Nephron progenitor cell (in vitro differentiated cells): Measurements from ENCODE around the gene SBNO2.

Source experiments
- DNase-seq: peaks from one replicate; pipeline ENCODE4 v3.0.0; 2021
- H3K27ac Mint-ChIP-seq: 2 replicates; pipeline ENCODE4 v1.8.0; 2021; ENCODE audit warnings: mild to moderate bottlenecking, moderate library complexity, mixed read lengths
- H3K27me3 Mint-ChIP-seq: 2 replicates; pipeline ENCODE4 v1.8.0; 2021; ENCODE audit warnings: mild to moderate bottlenecking, low read depth, mixed read lengths; ENCODE audit not compliant: poor library complexity
- H3K36me3 Mint-ChIP-seq: 2 replicates; pipeline ENCODE4 v1.8.0; 2021; ENCODE audit warnings: low read depth, mixed read lengths
- H3K4me1 Mint-ChIP-seq: 2 replicates; pipeline ENCODE4 v1.8.0; 2021; ENCODE audit warnings: mixed read lengths
- H3K4me3 Mint-ChIP-seq: 2 replicates; pipeline ENCODE4 v1.8.0; 2021; ENCODE audit warnings: mild to moderate bottlenecking, moderate library complexity, mixed read lengths
- H3K9me3 Mint-ChIP-seq: 2 replicates; pipeline ENCODE4 v1.8.0; 2021; ENCODE audit warnings: mild to moderate bottlenecking, moderate library complexity, mixed read lengths
- TF ChIP-seq, protein P1 (sequence below): fragments of 200-600 bp; sonication (generic); IDR thresholded peaks from 2 replicates; pipeline ENCODE4 v1.5.0; 2021; ENCODE audit warnings: antibody characterized with exemption

The SBNO2 gene

GRCh38 chr19:1109697-1110671 lies 64.1 kb downstream of the SBNO2 start:
- no peak for DNase-seq
- H3K27ac Mint-ChIP-seq, result no peak overlapping the region
- H3K9me3 Mint-ChIP-seq, result no peaks in the 10 kb centered on the region
- TF ChIP-seq, protein P1, sequence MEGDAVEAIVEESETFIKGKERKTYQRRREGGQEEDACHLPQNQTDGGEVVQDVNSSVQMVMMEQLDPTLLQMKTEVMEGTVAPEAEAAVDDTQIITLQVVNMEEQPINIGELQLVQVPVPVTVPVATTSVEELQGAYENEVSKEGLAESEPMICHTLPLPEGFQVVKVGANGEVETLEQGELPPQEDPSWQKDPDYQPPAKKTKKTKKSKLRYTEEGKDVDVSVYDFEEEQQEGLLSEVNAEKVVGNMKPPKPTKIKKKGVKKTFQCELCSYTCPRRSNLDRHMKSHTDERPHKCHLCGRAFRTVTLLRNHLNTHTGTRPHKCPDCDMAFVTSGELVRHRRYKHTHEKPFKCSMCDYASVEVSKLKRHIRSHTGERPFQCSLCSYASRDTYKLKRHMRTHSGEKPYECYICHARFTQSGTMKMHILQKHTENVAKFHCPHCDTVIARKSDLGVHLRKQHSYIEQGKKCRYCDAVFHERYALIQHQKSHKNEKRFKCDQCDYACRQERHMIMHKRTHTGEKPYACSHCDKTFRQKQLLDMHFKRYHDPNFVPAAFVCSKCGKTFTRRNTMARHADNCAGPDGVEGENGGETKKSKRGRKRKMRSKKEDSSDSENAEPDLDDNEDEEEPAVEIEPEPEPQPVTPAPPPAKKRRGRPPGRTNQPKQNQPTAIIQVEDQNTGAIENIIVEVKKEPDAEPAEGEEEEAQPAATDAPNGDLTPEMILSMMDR, result no peak
- H3K4me1 Mint-ChIP-seq, result peaks cover 7% of the 10 kb centered on the region
- H3K27me3 Mint-ChIP-seq, result no peaks in the 10 kb centered on the region
- no peak overlapping the region for H3K4me3 Mint-ChIP-seq
- no peaks in the 10 kb centered on the region for H3K36me3 Mint-ChIP-seq

DNA sequence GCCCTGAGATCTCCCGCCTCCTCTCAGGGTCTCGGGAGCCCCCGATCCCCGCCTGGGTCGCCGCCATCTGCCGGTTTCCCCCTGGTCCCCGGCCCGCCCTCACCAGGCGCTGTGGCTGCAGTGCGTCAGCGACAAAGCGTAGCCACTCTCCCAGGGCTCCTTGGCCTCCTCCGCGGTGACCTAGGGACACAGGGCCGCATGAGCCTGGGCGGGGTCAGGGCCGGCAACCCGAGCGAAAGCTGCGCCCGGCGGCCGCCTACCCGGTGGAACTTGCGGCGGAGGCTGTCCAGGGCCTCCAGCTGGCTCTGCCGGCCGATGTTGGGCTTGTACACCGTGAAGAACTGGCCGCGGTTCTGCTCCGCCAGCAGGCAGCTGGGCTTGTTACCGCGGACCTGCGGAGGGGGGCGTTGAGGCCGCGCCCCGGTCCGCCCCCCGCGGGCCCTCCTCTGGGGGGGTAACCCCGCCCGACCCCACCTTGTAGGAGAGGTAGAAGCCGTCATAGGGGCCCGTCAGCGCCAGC lies 65.0 kb downstream of the SBNO2 start:
- TF ChIP-seq, protein P1, result no peak
- H3K4me3 Mint-ChIP-seq, result no peak overlapping the region
- no peaks in the 10 kb centered on the region for H3K36me3 Mint-ChIP-seq
- no peak for DNase-seq
- no peaks in the 10 kb centered on the region for H3K27me3 Mint-ChIP-seq
- no peaks in the 10 kb centered on the region for H3K9me3 Mint-ChIP-seq
- peaks cover 7% of the 10 kb centered on the region for H3K4me1 Mint-ChIP-seq
- no peak overlapping the region for H3K27ac Mint-ChIP-seq

DNA sequence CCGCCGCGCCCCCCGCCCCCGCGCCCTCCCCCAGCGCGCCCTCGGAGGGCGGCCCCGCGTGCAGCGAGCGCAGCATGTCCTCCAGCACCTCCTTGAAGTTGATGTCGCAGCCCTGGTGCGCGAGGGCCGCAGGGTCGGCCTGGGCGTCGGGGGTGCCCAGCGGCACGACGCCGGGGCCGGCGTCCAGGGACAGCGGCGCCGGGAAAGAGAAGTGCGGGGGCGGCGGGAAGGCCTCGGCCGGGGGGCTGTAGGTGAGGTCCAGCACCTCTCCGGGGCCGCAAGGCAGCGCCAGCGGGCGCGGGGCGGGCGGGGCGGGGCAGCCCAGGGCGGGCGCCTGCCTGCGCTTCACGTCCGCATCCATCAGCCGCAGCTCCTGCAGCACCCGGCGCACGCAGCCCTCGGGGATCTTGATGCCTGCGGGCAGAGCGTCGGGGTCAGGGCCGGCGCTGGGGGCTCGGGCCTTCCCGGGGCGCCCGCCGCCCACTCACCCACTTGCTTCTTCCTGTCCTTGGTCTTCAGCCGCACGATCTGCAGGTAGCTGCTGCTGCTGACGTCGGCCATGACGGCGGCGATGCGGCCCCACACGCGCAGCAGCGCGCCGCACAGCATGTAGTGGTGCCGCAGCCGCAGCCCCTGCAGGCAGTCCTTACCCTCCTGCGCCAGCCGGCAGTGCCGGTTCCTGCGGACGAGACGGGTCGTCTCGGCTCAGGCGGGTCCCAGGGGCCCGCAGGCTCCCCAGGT lies 65.6 kb downstream of the SBNO2 start:
- Mint-ChIP-seq H3K4me1 (peaks cover 8% of the 10 kb centered on the region), H3K27me3 (no peaks in the 10 kb centered on the region), H3K4me3 (no peak overlapping the region), H3K9me3 (no peaks in the 10 kb centered on the region), H3K36me3 (no peaks in the 10 kb centered on the region), H3K27ac (no peak overlapping the region)
- no peak for DNase-seq
- TF ChIP-seq, protein P1, result no peak

GRCh38 chr19:1107661-1108261 lies 66.3 kb downstream of the SBNO2 start:
- Mint-ChIP-seq H3K4me1 (peaks cover 14% of the 10 kb centered on the region), H3K4me3 (no peak overlapping the region), H3K36me3 (no peaks in the 10 kb centered on the region), H3K27me3 (no peaks in the 10 kb centered on the region), H3K27ac (no peak overlapping the region), H3K9me3 (no peaks in the 10 kb centered on the region)
- no peak for DNase-seq
- TF ChIP-seq, protein P1, result no peak

DNA sequence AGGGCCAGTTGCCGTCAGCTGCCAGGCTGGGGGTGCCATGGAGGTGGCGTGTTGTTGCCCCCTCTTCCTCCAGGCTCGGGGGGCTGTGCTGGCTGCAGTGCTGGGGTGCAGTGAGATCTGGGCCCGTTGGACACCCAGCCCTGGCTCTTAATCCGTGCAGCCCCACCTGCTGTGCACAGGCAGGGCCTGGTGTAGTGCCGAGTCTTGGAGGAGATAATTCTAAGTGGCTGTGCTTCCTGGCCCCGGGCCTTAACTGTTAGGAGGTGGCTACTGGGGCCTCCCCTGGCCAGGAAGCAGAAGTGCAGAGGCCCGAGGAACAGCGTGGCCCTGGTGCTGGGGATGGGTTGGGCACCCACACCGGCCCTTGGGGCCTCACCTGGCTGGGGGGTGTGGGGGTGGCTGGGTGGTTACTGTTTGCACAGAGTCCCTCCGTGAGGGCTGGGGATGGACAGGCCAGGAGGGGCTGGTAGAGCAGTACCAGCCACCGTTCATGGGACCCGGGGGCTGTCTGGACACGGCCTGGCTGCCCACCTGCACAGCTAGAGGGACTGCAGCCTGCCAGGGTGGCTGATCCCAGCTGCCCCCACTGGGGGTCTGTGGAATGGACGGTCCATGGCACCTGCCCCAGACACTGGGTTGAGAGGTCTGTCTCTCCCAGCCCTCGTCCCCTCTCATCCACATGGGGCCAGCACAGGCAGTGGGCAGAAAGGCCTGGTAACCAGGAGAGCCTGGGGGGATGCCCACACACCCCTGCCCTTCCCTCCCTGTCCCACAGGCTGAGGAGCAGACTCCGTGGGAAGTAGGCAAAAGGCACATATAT lies 67.0 kb downstream of the SBNO2 start:
- Mint-ChIP-seq H3K27ac (no peak overlapping the region), H3K4me3 (peak overlapping the region; percentile 38), H3K27me3 (no peaks in the 10 kb centered on the region), H3K9me3 (no peaks in the 10 kb centered on the region), H3K36me3 (no peaks in the 10 kb centered on the region), H3K4me1 (peaks cover 19% of the 10 kb centered on the region)
- DNase-seq, result no peak
- TF ChIP-seq, protein P1, result no peak
